ENCODE results near the gene SPO11.

DNA sequence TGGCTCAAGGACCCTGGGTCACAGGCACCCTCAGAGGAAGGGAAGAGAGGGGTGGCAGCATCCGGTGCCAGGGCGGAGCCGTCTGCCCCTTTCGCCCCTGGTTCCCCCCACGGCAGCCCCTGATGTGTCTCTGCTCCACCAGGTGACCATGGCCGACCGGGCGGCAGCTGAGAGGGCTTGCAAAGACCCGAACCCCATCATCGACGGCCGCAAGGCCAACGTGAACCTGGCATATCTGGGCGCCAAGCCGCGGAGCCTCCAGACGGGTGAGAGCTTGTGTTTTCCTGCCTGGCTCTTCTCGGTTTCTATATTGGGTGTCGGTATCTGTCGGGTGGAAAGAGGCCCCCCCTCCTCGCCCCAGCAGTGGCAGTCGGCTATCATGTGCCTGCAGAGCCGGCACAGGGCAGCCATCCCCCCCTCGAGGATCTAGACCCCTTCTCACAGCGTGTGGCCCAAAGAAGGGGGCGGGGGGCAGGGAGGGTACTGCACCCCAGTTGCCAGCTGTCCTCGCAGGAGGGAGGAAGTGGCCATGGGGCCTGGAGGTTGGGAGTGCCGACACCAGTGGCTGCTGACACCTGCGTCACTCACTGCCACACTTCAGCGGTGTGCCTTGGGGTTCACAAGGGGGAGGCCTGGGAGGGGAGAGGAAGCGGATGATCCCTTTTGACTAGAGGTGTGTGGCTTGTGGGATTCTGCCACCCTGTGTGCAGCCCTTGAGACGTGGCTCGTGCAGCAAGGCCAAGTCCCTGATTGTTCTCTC lies 63.1 kb downstream of the SPO11 start:
- no peak for TF ChIP-seq GABPA (IDR thresholded peaks at IDR 0.05; ENCODE audit: low read depth)
- TF ChIP-seq, protein P1, sequence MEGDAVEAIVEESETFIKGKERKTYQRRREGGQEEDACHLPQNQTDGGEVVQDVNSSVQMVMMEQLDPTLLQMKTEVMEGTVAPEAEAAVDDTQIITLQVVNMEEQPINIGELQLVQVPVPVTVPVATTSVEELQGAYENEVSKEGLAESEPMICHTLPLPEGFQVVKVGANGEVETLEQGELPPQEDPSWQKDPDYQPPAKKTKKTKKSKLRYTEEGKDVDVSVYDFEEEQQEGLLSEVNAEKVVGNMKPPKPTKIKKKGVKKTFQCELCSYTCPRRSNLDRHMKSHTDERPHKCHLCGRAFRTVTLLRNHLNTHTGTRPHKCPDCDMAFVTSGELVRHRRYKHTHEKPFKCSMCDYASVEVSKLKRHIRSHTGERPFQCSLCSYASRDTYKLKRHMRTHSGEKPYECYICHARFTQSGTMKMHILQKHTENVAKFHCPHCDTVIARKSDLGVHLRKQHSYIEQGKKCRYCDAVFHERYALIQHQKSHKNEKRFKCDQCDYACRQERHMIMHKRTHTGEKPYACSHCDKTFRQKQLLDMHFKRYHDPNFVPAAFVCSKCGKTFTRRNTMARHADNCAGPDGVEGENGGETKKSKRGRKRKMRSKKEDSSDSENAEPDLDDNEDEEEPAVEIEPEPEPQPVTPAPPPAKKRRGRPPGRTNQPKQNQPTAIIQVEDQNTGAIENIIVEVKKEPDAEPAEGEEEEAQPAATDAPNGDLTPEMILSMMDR (IDR thresholded peaks at IDR 0.05; ENCODE audit: insufficient read depth, low read length), result no peak
- peak; percentile 46; the same call in 1 of the 2 replicates for TF ChIP-seq POLR2AphosphoS5 (IDR thresholded peaks at IDR 0.05; ENCODE audit: low read depth)
- TF ChIP-seq, protein P2, sequence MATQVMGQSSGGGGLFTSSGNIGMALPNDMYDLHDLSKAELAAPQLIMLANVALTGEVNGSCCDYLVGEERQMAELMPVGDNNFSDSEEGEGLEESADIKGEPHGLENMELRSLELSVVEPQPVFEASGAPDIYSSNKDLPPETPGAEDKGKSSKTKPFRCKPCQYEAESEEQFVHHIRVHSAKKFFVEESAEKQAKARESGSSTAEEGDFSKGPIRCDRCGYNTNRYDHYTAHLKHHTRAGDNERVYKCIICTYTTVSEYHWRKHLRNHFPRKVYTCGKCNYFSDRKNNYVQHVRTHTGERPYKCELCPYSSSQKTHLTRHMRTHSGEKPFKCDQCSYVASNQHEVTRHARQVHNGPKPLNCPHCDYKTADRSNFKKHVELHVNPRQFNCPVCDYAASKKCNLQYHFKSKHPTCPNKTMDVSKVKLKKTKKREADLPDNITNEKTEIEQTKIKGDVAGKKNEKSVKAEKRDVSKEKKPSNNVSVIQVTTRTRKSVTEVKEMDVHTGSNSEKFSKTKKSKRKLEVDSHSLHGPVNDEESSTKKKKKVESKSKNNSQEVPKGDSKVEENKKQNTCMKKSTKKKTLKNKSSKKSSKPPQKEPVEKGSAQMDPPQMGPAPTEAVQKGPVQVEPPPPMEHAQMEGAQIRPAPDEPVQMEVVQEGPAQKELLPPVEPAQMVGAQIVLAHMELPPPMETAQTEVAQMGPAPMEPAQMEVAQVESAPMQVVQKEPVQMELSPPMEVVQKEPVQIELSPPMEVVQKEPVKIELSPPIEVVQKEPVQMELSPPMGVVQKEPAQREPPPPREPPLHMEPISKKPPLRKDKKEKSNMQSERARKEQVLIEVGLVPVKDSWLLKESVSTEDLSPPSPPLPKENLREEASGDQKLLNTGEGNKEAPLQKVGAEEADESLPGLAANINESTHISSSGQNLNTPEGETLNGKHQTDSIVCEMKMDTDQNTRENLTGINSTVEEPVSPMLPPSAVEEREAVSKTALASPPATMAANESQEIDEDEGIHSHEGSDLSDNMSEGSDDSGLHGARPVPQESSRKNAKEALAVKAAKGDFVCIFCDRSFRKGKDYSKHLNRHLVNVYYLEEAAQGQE (IDR thresholded peaks at IDR 0.05; ENCODE audit: insufficient replicate concordance, low read depth), result no peak

Measured in HL-60 (cell line).